ENCODE data around the gene PRKN.

The PRKN gene

DNA sequence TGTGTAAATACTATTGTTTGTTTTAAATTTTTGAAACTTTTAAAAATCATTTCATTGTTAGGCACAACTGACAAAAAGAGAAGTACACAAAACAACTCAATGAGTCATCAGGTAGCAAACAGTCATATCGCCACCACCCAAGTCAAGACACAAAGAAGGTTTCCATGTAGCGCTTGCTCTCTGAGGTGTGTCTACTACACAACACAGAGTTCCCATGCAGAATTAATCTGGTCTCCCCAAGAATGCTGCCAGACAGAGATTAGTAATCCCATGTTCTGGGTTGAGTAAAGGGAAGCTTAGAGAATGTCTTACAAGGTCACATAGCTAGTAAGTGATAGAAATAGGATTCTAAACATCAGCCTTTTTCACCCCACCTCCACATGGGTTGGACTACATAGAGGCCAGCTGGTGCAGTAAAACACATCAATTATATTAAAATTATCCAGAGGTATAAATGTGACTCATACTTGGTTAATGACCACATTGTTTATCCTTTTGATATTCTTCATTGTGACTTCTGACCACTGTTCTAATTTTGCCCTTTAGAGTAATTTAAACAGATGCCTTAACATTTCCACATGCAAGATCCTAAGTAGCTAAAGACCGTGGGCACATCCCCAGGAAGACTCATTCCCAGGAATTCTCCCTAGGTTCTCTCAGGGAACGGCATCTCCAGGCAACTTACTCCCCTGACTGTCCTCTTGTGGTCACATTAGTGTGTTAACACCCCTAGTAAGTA, 413.5 kb downstream of the PRKN start:
- peak in 1 of 2 experiments; percentile 3 for DNase-seq (ENCODE audit: low read depth in 2 of 2)

DNA sequence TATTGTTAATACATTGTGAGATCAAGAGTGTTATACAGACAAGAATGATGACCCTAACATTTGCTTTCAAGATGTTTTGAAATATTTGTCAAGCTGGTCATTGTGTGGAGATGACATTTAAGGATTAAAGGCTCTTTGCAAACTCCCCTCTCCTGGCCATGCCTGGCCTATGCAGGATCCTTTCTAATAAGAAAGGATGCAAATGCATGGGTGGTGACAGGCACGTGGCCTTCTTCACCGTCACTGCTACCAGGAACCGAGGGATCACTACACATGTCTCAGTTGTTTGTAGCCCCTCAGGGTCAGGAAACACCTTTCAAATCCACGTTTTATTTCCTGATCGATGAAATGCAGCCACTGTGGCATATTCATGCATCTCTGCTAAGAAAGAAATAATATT, 419.7 kb downstream of the PRKN start:
- no peak for DNase-seq (ENCODE audit: low read depth in 2 of 2)

DNA sequence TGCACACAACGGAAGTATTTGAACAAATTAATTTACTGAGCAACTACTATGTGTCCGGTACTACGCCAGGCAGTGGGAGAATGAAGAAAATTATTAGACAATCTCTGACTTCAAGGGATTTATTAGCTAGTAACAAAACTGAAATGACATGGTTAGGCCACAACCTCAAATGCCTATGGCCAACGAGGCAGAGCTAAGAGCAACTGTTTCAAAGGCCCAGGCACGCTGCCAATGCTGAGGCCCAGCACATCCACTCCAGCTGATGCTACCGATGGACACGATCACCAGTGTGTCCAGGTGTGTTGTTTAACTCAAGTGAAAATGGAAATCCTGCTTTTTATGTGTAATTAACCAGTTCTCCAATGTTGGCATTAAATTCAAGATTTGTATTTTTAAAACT, 420.9 kb downstream of the PRKN start:
- no peak for DNase-seq (ENCODE audit: low read depth in 2 of 2)

DNA sequence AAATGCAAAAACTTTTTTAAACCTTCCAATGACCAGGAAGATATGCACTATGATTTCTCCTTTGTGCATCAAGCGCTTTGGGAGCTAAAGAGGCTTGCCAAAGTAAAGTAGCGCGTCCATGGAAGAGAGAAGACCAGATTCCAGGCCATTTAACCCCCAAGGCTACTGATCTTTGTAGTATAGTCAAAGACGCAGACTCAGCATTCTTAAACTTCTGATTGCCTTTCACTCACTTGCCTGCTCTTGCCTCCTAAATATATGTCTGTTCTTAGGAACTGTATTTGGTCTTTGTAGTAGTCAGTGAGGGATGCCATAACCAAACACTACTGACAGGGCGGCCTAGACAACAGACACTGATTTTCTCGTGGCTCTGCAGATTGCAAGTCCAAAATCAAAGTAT, 426.4 kb downstream of the PRKN start:
- no peak for DNase-seq (ENCODE audit: low read depth in 2 of 2)

DNA sequence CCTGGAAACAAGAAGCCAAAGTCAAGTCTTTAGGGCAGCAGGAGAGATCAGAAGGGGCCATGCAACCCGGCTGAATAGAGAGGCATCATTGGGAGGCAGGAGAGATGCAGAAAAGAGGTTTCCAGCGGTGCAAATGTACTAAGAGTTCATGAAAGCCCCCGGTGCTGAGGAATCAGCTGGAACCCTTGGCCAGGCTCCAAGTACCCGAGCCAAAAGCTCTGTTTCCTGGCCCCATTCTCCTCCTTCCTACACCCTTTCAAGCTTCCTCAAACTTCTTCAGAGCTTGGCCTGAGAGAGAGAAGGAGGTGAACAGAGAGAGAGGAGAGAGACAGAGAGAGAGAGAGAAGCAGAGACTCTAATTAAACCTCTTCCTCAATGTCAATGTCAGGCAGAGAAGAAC, 433.5 kb downstream of the PRKN start:
- DNase-seq (ENCODE audit: low read depth in 2 of 2), result no peak

DNA sequence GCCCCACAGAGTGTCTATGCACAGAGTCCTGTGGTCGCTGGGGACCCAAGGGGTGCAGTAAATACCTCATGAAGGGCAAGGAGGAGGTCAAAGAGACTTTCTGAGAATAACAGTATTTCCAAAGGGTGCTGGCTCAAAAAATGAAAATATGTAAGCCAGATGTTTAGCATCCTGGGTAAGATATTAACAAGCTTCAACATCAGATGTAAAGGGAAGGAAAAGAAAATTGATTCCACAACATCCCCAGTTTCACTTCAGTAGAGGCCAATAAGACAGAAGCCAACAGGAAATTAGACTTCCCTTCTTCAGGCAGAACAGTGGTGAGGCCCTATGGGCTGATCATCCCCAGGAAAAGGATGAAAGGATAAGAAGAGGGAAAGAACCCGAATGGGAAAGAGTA, 434.7 kb downstream of the PRKN start:
- DNase-seq (ENCODE audit: low read depth in 2 of 2), result no peak

DNA sequence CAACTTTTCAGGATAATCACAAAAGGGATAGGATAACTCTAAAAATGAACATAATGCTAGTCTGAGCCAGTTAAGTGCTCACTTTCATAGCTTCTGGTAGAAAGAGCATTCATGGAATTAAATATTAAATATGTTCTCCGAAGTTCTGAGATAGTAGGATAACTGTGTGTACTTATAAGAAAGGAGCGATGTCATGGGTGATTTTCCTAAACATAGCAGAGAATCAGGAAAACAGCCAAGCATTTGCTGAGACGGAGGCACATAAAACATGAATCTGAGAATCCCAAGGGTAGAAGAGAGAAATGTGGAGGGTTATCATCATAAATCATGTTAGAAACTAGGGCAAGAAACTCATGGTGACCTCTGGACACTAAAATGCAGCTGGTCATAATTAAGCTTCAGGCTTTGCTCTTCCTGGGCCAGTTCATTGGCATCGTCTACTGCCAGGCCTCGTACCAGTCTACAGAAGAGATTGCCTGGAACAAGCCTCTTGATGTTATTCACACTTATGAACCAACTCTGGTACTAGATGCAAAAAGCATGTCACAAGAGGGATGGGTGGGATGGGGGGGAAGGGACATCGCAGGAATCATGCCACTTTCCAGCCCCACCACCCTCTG, 436.6 kb downstream of the PRKN start:
- DNase-seq (ENCODE audit: low read depth in 2 of 2), result no peak

DNA sequence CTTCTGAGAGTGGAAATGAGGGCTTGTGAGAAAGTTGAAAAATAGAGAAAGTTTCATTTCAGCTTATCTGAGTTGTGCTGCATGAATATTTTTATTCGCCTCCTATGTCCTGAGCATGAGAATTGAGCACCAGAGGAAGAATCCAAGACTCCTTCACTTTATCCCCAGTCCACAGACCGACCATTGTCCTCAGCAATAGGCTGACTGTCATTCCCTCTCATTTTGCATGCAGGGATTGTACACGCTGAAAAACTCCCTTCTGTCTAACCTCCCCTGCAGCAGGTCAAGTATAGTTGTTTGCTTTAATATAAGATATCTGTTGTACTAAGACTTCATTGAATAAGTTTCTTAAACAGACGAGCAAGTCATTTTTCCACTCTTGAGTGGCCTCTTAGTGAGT, 437.6 kb downstream of the PRKN start:
- no peak for DNase-seq (ENCODE audit: low read depth in 2 of 2)

DNA sequence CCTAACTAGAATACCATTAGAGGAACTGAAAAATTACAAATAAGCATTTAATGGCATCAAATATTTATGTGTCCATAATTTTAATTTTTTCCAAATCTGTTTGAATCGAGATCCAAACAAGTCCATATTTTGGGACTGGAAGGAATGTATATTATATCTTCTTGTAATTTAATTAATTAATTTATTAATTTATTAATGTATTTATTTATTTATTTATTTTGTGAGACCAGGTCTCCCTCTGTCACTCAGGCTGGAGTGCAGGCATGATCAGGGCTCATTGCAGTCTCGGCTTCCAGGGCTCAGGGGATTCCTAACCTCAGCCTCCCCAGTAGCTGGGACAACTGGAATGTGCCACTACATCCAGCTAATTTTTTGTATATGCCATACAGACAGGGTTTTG, 453.6 kb downstream of the PRKN start:
- DNase-seq (ENCODE audit: low read depth in 2 of 2), result no peak

DNA sequence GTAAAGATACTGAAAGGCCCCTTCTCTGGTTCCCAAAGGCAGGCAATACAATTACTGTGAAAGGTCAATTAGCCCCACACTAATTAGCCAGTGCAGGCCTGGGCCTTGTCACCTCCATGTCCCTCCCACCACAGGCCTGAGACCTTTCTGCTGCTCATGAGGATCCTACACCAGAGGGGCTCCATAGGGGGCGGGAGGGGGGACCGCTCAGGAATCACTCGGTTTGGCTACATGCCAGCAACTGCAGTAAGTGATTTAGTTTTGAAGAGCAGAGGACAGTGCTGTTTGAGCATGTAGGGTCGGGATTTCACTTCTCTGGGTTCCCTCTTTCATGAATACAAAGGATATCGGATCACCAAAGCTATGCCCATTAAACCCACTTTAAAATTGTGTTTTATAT, 455.6 kb downstream of the PRKN start:
- no peak for DNase-seq (ENCODE audit: low read depth in 2 of 2)

DNA sequence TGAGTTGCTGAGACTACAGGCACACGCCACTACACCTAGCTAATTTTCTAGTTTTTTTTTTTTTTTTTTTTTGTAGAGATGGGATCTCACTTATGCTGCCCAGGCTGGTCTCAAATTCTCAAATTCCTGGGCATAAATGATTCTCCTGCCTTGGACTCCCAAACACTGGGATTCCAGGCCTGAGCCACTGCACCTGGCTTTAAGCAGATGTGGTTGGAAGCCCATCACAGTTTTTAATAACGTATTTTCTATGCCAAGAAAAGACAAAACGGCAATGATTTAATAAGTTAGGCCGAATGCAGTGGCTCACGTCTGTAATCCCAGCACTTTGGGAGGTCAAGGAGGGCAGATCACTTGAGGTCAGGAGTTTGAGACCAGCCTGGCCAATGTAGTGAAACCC, 456.6 kb downstream of the PRKN start:
- DNase-seq (ENCODE audit: low read depth in 2 of 2), result no peak

DNA sequence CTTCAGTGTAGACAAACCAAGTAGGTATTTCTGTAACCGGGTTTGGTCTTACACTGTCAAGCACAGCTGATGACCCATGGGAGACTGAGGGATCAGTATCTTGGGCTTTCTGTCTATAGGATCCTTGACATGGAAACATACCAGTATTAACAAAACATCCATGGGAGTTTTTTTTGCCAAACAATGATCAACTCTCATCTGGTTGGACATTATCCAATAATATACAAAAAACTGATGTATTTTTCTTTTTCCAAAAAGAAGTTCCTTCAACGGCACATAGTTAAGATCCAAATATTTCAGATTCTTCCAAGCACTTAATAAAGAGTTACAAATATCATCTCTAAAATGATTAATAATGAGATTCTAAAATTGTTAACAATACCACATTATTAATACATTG, 459.9 kb downstream of the PRKN start:
- DNase-seq (ENCODE audit: low read depth in 2 of 2), result no peak

DNA sequence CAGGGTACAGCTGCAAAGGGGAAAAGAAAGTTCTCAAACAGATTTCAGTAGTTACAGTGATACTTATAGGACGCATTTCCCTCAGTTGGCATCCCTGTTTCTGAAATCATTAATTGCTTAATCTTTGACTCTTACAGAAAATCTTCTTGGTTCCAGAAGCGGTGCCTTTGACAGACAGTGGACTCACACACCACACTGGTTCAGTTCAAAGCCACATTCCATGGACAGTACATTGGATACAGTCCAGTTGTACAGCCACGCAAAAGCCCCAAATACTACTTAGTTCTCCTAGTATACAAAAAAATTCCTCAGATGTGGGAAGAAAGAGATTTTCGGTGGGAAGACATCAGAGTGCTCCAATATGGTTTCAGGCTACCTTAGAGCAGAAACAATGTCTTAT, 460.4 kb downstream of the PRKN start:
- no peak for DNase-seq (ENCODE audit: low read depth in 2 of 2)

DNA sequence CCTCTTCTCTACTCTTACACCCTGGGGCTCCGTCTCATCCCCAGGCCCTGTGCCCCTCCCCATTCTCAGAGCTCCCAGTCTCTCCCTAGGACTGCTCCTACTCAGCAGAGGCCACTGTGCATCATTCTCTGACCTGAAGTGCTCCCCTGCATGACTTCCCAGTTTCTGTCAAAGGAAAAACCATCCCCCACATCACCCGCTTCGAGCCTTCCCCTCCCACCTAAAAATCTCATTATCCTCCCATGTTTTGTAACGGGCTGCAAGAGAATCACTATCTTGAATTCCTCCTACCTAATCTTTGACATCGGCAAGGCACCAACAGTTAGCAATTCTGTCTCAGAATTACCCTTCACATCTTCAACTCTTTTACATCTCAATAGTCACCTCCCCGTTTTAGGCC, 463.0 kb downstream of the PRKN start:
- DNase-seq (ENCODE audit: low read depth in 2 of 2), result no peak

DNA sequence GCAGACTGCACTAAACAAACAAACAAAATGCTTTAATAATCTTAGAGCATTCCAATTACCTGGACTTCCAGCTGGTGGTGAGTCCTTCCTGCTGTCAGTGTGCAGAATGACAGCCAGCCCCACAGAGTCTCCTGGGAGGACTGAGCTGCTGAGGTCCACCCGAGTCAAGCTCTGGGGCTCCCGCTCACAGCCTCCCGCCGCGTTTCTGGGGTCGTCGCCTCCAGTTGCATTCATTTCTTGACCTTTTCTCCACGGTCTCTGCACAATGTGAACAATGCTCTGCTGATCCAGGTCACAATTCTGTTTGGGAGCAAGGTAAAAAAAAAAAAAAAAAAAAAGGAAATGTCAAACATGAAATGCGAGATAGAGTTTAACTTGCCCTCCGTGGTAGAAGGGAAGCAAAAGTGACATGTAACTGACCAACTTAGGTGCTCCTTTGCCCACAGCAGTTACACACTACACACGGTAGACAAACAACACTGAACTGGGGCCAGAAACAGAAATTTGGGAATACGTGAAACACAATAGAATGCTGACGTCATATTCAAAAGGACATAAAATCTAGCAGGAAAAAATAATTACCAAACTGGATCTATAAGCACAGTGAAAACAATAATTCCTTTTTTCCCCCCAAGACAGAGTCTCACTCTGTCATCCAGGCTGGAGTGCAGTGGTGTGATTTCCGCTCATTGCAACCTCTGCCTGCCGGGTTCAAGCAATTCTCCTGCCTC, 464.9 kb downstream of the PRKN start:
- DNase-seq (ENCODE audit: low read depth in 2 of 2), result no peak

DNA sequence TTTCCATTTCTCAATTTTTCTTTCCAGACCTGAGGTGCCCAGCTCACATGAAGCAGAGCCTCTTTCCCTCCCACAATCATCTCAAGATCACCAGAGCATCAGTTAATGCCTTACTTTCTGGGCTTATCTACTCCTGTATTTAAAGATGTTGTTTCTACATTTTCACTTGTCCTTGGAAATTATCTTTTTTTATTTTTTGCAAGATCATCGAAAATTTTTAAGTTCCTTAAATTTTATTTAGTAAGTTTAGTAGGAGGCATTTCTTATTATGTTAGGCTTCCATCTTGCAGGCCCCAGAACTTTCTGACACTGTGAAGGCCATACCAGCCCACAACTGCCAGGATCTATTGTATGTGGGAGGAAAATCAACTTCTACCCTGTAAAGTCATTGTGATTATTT, 466.0 kb downstream of the PRKN start:
- DNase-seq (ENCODE audit: low read depth in 2 of 2), result no peak

DNA sequence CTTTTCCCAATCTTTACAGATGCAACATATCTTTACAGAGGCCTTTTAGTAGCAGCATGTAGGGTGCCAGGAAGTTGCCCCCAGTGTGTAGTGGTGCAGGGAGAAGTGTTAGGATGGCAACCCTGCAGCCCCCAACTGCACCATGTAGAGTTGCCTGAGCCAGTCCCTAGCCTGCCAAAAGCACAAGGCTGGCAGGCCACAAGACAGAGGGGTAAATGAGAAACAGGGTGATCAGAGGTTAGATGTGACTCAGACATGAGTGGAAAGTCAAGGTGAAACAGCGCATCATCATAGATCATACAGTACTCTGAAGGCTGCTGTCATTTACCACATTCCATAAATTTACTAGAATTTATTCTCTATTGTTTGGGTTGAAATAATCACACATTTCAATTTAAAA, 467.5 kb downstream of the PRKN start:
- DNase-seq (ENCODE audit: low read depth in 2 of 2), result no peak

DNA sequence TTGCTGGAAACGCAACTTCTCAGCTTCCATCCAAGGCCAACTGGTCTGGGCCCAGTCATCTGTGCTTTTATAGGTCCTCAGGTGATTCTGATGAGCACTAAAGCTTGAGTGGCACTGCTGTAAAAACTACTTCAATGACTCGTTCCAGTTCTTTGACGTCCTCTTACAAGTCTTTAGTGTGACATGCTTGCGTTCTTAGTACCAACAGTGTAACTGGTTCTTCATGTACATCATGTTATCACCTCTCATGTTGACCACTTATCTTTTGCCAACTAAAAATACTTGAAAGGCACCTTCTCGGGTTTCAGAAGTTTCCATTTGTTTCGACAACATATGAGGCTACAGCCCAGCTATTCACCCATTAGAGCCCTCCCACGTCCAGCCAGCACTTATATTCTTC, 468.9 kb downstream of the PRKN start:
- DNase-seq (ENCODE audit: low read depth in 2 of 2), result no peak

DNA sequence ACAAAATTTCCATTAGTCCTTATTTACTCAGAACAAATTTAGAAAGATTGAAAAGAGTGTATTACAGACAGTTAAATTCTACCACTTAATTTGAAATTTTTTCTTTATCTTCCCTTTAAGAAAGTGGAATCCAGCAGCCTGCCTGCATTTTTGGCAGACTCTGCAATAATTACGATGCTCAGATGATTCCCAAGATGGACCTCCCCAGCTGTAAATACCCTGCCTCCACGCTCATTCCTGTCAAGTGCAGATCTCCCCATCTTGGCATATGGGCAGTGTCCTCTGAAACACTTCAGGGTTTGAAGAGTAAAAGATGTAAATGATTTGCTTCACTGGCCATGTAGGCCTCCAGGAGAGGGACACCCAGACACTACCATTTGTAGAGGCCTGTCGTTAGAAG, 471.2 kb downstream of the PRKN start:
- no peak for DNase-seq (ENCODE audit: low read depth in 2 of 2)

DNA sequence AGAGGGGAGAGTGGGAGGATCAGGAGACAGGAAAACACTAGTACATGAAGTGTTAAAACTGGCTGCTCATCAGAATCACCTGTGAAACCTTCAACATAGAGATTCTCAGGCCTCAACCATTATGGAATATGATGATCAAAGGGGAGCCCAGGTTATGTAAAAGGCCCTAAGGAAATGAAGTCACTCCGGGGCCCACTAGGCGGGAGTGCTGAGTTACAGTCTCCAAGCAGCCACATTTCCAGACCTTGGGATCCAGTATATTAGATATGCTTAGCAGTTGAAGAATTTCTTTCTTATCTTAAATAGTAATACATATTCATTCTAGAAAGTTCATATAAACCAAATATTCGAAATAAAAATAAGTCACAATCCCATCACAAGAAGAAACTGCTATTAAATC, 476.3 kb downstream of the PRKN start:
- DNase-seq (ENCODE audit: low read depth in 2 of 2), result no peak

DNA sequence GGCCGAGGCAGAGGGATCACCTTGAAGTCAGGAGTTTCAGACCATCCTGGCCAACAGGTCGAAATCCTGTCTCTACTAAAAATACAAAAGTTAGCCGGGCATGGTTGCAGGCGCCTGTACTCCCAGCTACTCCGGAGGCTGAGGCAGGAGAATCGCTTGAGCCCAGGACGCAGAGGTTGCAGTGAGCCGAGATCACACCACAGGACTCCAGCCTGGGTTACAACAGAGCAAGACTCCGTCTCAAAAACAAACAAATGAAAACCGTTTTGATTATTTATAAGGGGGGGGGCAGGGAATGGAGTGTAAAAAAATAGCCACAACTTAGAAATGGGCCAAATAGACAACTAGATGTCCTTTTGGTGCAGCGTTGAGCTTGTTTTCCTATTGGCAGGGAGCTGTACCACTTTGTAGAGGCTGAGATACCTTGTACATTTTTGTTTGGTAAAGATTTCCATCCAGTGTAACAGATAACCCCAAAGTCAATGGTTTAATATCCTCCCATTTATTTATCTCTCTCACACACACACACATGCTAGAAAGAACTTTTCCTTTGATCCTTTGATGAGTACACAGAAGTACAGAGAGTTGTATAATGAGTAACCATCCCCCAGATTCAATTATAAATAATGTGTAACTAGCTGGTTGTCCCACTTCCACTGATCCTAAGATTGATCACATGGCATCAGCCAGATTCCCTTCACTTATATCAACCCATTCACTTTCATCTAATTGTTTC, 477.5 kb downstream of the PRKN start:
- DNase-seq (ENCODE audit: low read depth in 2 of 2), result no peak

DNA sequence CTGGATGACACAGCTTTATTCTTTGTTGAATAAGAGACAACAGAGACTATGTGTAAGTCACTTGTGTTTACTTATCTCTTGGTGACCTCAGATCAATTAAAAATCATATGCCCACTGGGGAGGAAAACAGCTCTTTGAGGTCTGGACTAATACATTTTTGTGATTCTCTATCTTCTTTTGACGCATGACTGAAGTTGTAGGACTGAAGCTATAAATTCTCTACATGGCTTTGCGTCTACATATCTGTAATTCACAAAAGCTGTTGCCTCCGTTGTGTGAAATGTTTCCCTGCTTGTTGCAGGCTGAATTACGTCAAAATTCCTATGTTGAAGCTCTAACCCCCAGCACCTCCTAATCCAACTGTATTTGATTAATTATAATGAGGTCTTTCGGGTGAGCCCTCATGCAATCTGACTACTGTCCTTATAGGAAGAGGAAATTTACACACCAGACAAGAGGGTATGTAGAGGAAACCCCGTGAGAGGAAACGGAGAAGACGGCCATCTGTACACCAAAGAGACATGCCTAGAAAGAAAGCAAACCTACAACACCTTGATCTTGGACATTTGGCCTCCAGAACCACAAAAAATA, 481.6 kb downstream of the PRKN start:
- DNase-seq (ENCODE audit: low read depth in 2 of 2), result peak; percentile 14 to 17
